Stimulated activated naive B cell treated with anti-CD40 and anti-IgM and Interleukin-4, amounts not matched to agents 10 μg/mL and 1 μg/mL and 100 μg/mL, for 72 hours (primary cell): ENCODE results near the gene CTU1.
A peak's percentile ranks its signal among the peaks of the same experiment; 100 is the strongest.

Experiments used
- ATAC-seq, 2 donors: fragments of 150-1000 bp; cut with Tn5 transposase; replicated peaks; 2 replicates each; pipeline ENCODE4 v1.10.0; 2021; ENCODE audit warnings: moderate library complexity in 1 of 2
- DNase-seq: peaks from one replicate; pipeline ENCODE4 v3.0.0; 2021
- H3K27ac Mint-ChIP-seq: one replicate; pipeline ENCODE4 v1.8.0; 2022; ENCODE audit warnings: mild to moderate bottlenecking, mixed read lengths
- H3K27me3 Mint-ChIP-seq, 2 donors: one replicate each; pipeline ENCODE4 v1.8.0; 2022; ENCODE audit warnings: mixed read lengths in 2 of 2
- H3K36me3 Mint-ChIP-seq, 2 donors: one replicate each; pipeline ENCODE4 v1.8.0; 2022; ENCODE audit warnings: mixed read lengths in 2 of 2, mild to moderate bottlenecking in 1 of 2
- H3K4me1 Mint-ChIP-seq, 2 donors: one replicate each; pipeline ENCODE4 v1.8.0; 2022; ENCODE audit warnings: mixed read lengths in 2 of 2, mild to moderate bottlenecking in 1 of 2
- H3K4me3 Mint-ChIP-seq, 2 donors: one replicate each; pipeline ENCODE4 v1.8.0; 2022; ENCODE audit warnings: mild to moderate bottlenecking in 2 of 2, mixed read lengths in 2 of 2, moderate library complexity in 1 of 2
- H3K9me3 Mint-ChIP-seq, 2 donors: one replicate each; pipeline ENCODE4 v1.8.0; 2022; ENCODE audit warnings: mixed read lengths in 2 of 2, mild to moderate bottlenecking in 1 of 2

CTU1 gene

DNA sequence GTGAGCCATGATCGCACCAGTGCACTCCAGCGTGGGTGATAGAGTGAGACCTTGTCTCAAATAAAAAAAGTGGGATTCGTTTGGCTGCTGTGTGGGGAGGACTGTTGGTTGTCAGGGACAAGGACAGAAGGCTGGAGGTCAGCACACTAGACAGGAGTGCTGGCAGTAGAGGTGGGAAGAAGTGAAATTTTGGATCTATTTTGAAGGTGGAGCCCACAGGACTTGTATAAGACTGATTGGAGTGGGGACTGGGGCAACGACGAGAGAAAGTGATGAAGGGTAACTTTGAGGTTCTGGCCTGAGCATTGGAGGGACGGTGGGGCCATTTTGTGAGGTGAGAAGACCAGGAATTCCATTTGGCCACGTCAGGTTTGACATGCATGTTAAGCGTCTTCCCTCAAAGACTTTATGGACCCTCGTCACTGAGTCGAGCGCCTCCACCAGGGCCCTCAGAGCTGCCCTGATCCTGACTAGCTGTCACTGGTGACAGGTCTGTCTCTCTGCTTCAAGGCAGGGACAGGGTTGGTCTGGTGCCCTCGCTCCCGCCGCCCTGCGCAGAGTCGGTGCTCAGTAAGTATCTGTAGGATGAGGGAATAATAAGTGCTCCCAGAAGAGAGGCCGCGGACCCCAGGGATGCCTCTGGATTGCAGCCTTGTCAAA lies 673 bp downstream of the CTU1 start:
- DNase-seq, result no peak

GRCh38 chr19:51103926-51104341 lies 4.3 kb downstream of the CTU1 start:
- H3K27ac Mint-ChIP-seq, result no peak overlapping the region
- ATAC-seq, result no peak
- no peaks in the 10 kb centered on the region for H3K9me3 Mint-ChIP-seq
- H3K27me3 Mint-ChIP-seq, result no peaks in the 10 kb centered on the region
- no peak for DNase-seq
- H3K4me3 Mint-ChIP-seq, result no peak overlapping the region
- H3K36me3 Mint-ChIP-seq, result peaks cover 47 to 57% of the 10 kb centered on the region in 2 donors
- H3K4me1 Mint-ChIP-seq, result peaks cover 30 to 80% of the 10 kb centered on the region in 2 donors

More for the DNA sequence above, 673 bp downstream of the CTU1 start:
- ATAC-seq, result peak; percentile 15 to 19
- Mint-ChIP-seq H3K36me3 (peaks cover 27 to 35% of the 10 kb centered on the region in 2 donors), H3K27me3 (no peaks in the 10 kb centered on the region), H3K27ac (peak overlapping the region; percentile 97), H3K4me1 (peaks cover 23 to 49% of the 10 kb centered on the region in 2 donors), H3K4me3 (peak overlapping the region; percentile 91 to 97), H3K9me3 (no peaks in the 10 kb centered on the region)

- H3K27ac Mint-ChIP-seq, result no peak overlapping the region
- DNase-seq (no peak), ATAC-seq (no peak)
- peaks cover 51 to 58% of the 10 kb centered on the region in 2 donors for H3K36me3 Mint-ChIP-seq
- H3K27me3 Mint-ChIP-seq, result no peaks in the 10 kb centered on the region
- no peak overlapping the region for H3K4me3 Mint-ChIP-seq
- peaks cover 26 to 75% of the 10 kb centered on the region in 2 donors for H3K4me1 Mint-ChIP-seq
- no peaks in the 10 kb centered on the region for H3K9me3 Mint-ChIP-seq
These were observed 5.2 kb downstream of the CTU1 start for GRCh38 chr19:51102991-51103390.

GRCh38 chr19:51101171-51101865 lies 6.9 kb downstream of the CTU1 start:
- Mint-ChIP-seq H3K27me3 (no peaks in the 10 kb centered on the region), H3K36me3 (peaks cover 58 to 66% of the 10 kb centered on the region in 2 donors), H3K4me3 (no peak overlapping the region), H3K27ac (no peak overlapping the region), H3K4me1 (peaks cover 22 to 63% of the 10 kb centered on the region in 2 donors), H3K9me3 (no peaks in the 10 kb centered on the region)
- no peak for DNase-seq
- ATAC-seq, result no peak

- no peak for DNase-seq
- Mint-ChIP-seq H3K4me1 (peaks cover 19 to 56% of the 10 kb centered on the region in 2 donors), H3K4me3 (no peak overlapping the region), H3K36me3 (peaks cover 55 to 62% of the 10 kb centered on the region in 2 donors), H3K27ac (no peak overlapping the region), H3K9me3 (no peaks in the 10 kb centered on the region), H3K27me3 (no peaks in the 10 kb centered on the region)
- no peak for ATAC-seq
These were observed 7.6 kb downstream of the CTU1 start for GRCh38 chr19:51100601-51101000.

- Mint-ChIP-seq H3K27me3 (no peaks in the 10 kb centered on the region), H3K36me3 (peaks cover 52 to 55% of the 10 kb centered on the region in 2 donors), H3K4me3 (peak overlapping the region in 1 of 2 donors; percentile 43), H3K4me1 (peaks cover 12 to 44% of the 10 kb centered on the region in 2 donors), H3K9me3 (no peaks in the 10 kb centered on the region), H3K27ac (no peak overlapping the region)
- DNase-seq (no peak), ATAC-seq (no peak)
These were observed 9.2 kb downstream of the CTU1 start for GRCh38 chr19:51099047-51099382.

- Mint-ChIP-seq H3K27me3 (no peaks in the 10 kb centered on the region), H3K9me3 (no peaks in the 10 kb centered on the region), H3K36me3 (peaks cover 47 to 51% of the 10 kb centered on the region in 2 donors), H3K4me1 (peaks cover 12 to 39% of the 10 kb centered on the region in 2 donors), H3K27ac (no peak overlapping the region), H3K4me3 (peak overlapping the region in 1 of 2 donors; percentile 43)
- peak in 1 of 2 donors; percentile 63 for ATAC-seq
- no peak for DNase-seq
These were observed 9.7 kb downstream of the CTU1 start for GRCh38 chr19:51098365-51099046.

DNA sequence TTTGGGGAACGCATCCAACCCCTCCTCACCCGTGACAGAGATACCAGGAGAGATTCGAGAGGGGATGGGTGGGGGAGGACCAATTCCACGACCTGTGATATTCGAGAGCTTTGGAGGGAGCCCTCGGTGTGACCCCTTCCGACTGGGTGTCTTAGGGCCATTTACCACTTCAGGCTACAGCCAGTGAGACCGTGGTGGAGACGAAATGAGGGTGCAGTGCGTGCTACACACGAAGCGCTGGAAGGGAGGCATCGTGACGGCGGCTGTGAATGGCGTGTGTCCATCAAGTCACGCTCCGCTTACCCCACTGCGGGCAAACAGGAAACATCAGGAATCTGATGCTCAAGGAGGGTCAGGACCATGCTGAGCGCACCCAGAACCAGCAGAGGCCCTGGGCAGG lies 10.4 kb downstream of the CTU1 start:
- Mint-ChIP-seq H3K27ac (no peak overlapping the region), H3K4me1 (peaks cover 12 to 34% of the 10 kb centered on the region in 2 donors), H3K36me3 (peaks cover 44 to 45% of the 10 kb centered on the region in 2 donors), H3K9me3 (no peaks in the 10 kb centered on the region), H3K27me3 (no peaks in the 10 kb centered on the region), H3K4me3 (no peak overlapping the region)
- no peak for ATAC-seq
- no peak for DNase-seq

DNA sequence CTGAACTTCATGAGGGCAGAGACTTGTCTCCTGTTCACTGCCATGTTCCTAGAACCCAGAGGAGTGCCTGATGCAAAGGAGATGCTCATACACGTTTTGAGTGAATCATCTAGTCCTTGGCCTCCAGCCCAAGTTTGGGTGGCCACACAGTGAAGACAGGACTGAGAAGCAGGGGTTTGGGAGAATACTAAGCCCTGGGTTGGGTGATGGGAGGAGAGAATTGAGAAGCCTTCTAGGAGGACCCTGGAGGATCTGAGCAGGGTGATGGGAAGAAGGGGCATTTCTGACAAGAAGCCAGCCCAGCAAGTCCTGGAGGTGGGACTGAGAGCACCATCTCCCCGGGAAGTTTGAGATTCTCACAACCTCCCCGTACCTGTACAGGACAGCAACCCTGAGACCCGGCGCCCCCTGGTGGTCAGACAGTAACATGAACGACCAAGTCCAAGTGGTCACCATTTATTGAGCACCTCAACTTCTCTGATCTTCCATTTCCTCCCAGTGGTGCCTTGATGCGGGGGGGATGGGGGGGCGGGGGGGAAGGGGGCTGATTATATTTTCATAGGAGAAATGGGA lies 11.0 kb downstream of the CTU1 start:
- peaks cover 10 to 28% of the 10 kb centered on the region in 2 donors for H3K4me1 Mint-ChIP-seq
- peaks cover 39 to 40% of the 10 kb centered on the region in 2 donors for H3K36me3 Mint-ChIP-seq
- no peak overlapping the region for H3K4me3 Mint-ChIP-seq
- no peaks in the 10 kb centered on the region for H3K9me3 Mint-ChIP-seq
- H3K27me3 Mint-ChIP-seq, result no peaks in the 10 kb centered on the region
- no peak overlapping the region for H3K27ac Mint-ChIP-seq
- ATAC-seq (peak; percentile 72 to 79), DNase-seq (peak; percentile 22)

- DNase-seq, result no peak
- no peaks in the 10 kb centered on the region for H3K9me3 Mint-ChIP-seq
- H3K27me3 Mint-ChIP-seq, result no peaks in the 10 kb centered on the region
- H3K27ac Mint-ChIP-seq, result no peak overlapping the region
- ATAC-seq, result no peak
- H3K4me1 Mint-ChIP-seq, result peaks cover 10 to 24% of the 10 kb centered on the region in 2 donors
- peaks cover 38 to 42% of the 10 kb centered on the region in 2 donors for H3K36me3 Mint-ChIP-seq
- H3K4me3 Mint-ChIP-seq, result no peak overlapping the region
These were observed 11.6 kb downstream of the CTU1 start for GRCh38 chr19:51096473-51097165.

- Mint-ChIP-seq H3K36me3 (peaks cover 32 to 33% of the 10 kb centered on the region in 2 donors), H3K4me1 (peaks cover 8 to 9% of the 10 kb centered on the region in 2 donors), H3K9me3 (no peaks in the 10 kb centered on the region), H3K4me3 (no peak overlapping the region), H3K27ac (no peak overlapping the region), H3K27me3 (no peaks in the 10 kb centered on the region)
- ATAC-seq, result no peak
- DNase-seq, result no peak
These were observed 13.4 kb downstream of the CTU1 start for GRCh38 chr19:51094696-51095279.

DNA sequence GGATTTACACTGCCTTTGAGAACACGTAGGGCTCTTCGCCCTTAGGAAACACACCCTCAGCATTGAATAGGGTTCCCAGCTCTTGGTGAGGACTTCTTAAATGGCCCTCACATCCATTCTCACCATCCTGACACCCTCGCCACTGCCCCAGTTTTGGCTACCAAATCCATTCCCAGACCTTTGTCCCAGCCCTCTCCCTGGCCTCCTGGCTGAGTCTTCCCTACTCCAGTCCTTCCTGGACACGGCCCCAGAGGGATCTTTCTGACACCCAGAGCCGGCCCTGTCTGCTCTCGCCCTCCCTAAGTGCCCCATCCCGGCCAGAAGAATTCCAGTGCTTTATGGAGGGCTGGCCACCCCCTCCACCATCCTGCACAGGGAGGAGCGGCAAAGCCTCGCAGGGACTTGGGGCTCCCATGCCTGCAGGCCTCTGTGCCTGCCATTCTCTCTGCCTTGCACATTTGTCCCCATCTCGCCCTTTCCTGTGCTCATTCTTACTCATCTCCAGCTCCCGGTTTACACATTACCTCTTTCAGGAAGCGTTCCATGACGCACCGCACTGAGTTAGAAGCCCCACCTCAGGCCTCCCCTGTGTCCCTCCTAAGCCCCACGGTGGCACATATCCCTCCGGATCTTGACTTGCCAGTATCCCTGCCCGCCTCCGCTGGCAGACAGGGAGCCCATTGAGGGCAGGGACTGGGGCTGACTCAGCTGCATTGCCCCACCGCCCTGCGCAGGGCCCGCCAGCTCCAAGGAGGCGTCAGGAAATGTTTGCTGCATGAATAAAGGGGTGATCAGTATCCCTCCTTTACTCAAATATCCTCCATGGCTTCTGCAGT lies 14.5 kb downstream of the CTU1 start:
- Mint-ChIP-seq H3K4me1 (peaks cover 0 to 3% of the 10 kb centered on the region in 2 donors), H3K27ac (no peak overlapping the region), H3K36me3 (peaks cover 31 to 32% of the 10 kb centered on the region in 2 donors), H3K27me3 (no peaks in the 10 kb centered on the region), H3K4me3 (no peak overlapping the region), H3K9me3 (no peaks in the 10 kb centered on the region)
- no peak for DNase-seq
- ATAC-seq, result no peak

DNA sequence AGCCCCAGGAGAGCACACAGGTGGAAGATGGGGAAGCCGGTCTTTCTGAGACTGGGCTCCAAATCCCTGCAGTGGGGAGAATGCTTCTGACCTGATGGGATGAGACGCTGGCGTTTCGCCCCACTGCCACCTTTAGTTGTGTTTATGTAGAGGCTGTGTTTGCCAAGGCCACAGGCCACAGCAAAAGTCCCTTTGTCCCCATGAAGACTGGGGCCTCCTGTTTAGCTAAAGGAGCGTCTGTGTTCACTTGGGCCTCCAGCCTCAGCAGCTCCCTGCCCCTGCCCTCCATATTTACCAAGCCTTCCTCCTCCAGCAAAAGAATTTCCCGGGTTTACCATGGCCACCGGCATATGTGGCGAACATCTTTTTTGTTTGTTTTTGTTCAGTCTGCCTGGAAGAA lies 15.1 kb downstream of the CTU1 start:
- Mint-ChIP-seq H3K36me3 (peaks cover 28 to 32% of the 10 kb centered on the region in 2 donors), H3K27me3 (no peaks in the 10 kb centered on the region), H3K9me3 (no peaks in the 10 kb centered on the region), H3K27ac (no peak overlapping the region), H3K4me3 (no peak overlapping the region), H3K4me1 (peaks cover 0 to 3% of the 10 kb centered on the region in 2 donors)
- ATAC-seq (no peak), DNase-seq (no peak)
